ENCODE measurements around the gene CDON. TPM values are rescaled to one million over a fixed set of nuclear protein-coding genes. Genes with fewer than 3 reads are reported as not detected.

Gene CDON
- total RNA-seq, 1 experiment from 2014 or later = 17.1 TPM

DNA sequence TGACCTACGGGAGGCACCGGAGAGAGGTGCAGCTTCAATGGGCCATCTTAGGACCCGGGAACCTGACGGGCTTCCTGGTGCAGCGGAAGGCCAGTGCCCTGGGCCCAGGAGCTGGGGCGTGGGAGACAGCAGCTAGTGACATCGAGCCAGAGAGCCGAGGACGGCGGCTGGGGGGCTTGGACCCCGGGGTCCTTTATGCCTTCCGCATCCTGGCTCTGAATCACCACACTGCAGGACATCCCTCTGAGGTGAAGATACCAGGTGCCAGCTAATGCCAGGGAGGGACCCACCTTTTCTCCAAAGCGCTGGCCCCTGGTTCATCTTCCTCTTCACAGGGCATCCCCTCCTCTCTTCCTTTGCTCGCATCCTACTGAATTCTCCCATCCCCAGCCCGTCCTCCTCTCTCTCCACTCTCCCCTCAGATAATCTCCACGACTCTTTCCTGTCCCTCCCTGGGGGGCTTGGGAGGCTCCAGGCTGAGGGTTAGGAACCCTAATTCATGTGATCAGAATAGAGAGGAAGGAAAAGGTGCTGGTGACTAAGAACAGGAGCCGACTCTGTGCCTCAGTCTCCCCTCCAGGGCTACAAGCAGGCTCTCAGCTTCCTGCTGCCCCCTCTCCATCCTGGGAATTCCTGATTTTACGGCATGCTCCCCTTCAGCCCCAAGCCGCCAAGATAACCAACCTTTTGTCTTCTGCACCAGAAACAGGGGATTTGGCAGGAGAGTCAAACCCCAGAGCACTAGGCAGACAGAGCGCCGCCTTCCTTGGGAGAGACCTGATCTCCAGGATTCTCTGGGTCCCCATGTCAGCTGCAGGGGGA, 108.3 kb downstream of the CDON start:
- Histone ChIP-seq H3K27me3 (ENCODE audit: control insufficient read depth, insufficient read depth, low read length) (no peaks in the 10 kb centered on the region), H3K36me3 (ENCODE audit: control insufficient read depth, insufficient read depth, low read length) (no peaks in the 10 kb centered on the region), H3K9me3 (ENCODE audit: control insufficient read depth, insufficient read depth, low read depth, low read length) (no peaks in the 10 kb centered on the region), H3K4me1 (ENCODE audit: control insufficient read depth, insufficient read depth, low read length) (no peaks in the 10 kb centered on the region), H3K4me3 (ENCODE audit: low read depth in 2 of 2, low read length in 2 of 2) (no peak overlapping the region), H3K27ac (ENCODE audit: low read length) (no peak overlapping the region)
- TF ChIP-seq SIN3A (IDR thresholded peaks at IDR 0.05; ENCODE audit: borderline replicate concordance, insufficient read depth, low read depth, low read length) (no peak), REST (IDR thresholded peaks at IDR 0.05; ENCODE audit: insufficient read depth in 1 of 2, low read depth in 2 of 2, low read length in 1 of 2) (no peak), CTCF (IDR thresholded peaks at IDR 0.05) (no peak)
- DNase-seq (ENCODE audit: low read depth, low spot score) (no peak), ATAC-seq (no peak)
- ChIA-PET CTCF (no interaction called here), POLR2A (no interaction called here)
- BruUV-seq (replicated peaks) = no TSS peak
- intact Hi-C loops (cut with micrococcal nuclease; ENCODE audit: unreplicated experiment) = no loop called here
- in situ Hi-C loops (cut with HindIII; ENCODE audit: low pct_unique_long_range_greater_than_20kb, low sequenced_read_pairs) = no loop called here

DNA sequence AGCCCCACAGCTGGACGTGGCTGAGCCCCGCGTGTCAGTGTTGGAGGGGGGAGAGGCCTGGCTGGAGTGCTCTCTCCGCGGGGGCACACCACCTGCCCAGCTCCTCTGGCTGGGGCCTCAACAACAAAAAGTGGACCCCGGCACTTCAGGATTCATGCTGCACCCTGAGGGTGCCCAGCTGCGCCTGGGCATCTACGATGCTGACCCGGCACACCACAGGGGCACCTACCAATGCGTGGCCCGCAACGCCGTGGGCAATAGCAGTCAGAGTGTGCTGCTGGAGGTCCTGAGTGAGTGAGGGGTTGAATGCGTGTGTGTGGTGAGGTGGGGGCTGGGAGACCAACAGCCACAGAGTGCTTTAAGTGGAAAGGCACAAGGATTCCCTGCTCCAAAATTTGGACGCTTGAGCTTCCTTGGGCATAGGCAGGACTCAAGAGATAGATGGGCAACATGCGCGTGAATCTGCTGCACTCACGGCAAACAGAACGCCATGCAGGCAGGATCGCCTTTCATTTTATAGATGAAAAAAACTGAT, 109.2 kb downstream of the CDON start:
- in situ Hi-C loops (cut with HindIII; ENCODE audit: low pct_unique_long_range_greater_than_20kb, low sequenced_read_pairs) (no loop called here), intact Hi-C loops (cut with micrococcal nuclease; ENCODE audit: unreplicated experiment) (no loop called here)
- Histone ChIP-seq H3K27me3 (ENCODE audit: control insufficient read depth, insufficient read depth, low read length) (no peaks in the 10 kb centered on the region), H3K27ac (ENCODE audit: low read length) (no peak overlapping the region), H3K4me3 (ENCODE audit: low read depth in 2 of 2, low read length in 2 of 2) (no peak overlapping the region), H3K36me3 (ENCODE audit: control insufficient read depth, insufficient read depth, low read length) (no peaks in the 10 kb centered on the region), H3K9me3 (ENCODE audit: control insufficient read depth, insufficient read depth, low read depth, low read length) (no peaks in the 10 kb centered on the region), H3K4me1 (ENCODE audit: control insufficient read depth, insufficient read depth, low read length) (no peaks in the 10 kb centered on the region)
- no peak for ATAC-seq
- CTCF ChIA-PET = no interaction called here
- POLR2A ChIA-PET = no interaction called here
- no peak for DNase-seq (ENCODE audit: low read depth, low spot score)
- TF ChIP-seq REST (IDR thresholded peaks at IDR 0.05; ENCODE audit: insufficient read depth in 1 of 2, low read depth in 2 of 2, low read length in 1 of 2) (no peak), CTCF (IDR thresholded peaks at IDR 0.05) (no peak), POLR2AphosphoS5 (IDR thresholded peaks at IDR 0.05; ENCODE audit: low read depth, low read length) (no peak), TCF7L2 (IDR thresholded peaks at IDR 0.05; ENCODE audit: low read depth, low read length) (no peak), SIN3A (IDR thresholded peaks at IDR 0.05; ENCODE audit: borderline replicate concordance, insufficient read depth, low read depth, low read length) (no peak)
- BruUV-seq (replicated peaks) = no TSS peak

Measured in Panc1 (cell line).